Measurements from ENCODE around the gene TMEM201.

TMEM201 gene

GRCh38 chr1:9600861-9601834 is 12.4 kb downstream of the TMEM201 start:
- no peak for DNase-seq (ENCODE audit: low read depth)

GRCh38 chr1:9601942-9602793 is 13.5 kb downstream of the TMEM201 start:
- no peak for DNase-seq (ENCODE audit: low read depth)

GRCh38 chr1:9602794-9603167 is 14.1 kb downstream of the TMEM201 start:
- no peak for DNase-seq (ENCODE audit: low read depth)

GRCh38 chr1:9603307-9603706 is 14.6 kb downstream of the TMEM201 start:
- DNase-seq (ENCODE audit: low read depth), result no peak

- DNase-seq (ENCODE audit: low read depth), result no peak
These were observed 15.3 kb downstream of the TMEM201 start for GRCh38 chr1:9603766-9604753.

GRCh38 chr1:9604836-9605235 is 16.1 kb downstream of the TMEM201 start:
- DNase-seq (ENCODE audit: low read depth), result no peak

- no peak for DNase-seq (ENCODE audit: low read depth)
These were observed 17.3 kb downstream of the TMEM201 start for GRCh38 chr1:9605946-9606455.

GRCh38 chr1:9606458-9606857 is 17.7 kb downstream of the TMEM201 start:
- DNase-seq (ENCODE audit: low read depth), result no peak

- DNase-seq (ENCODE audit: low read depth), result no peak
These were observed 18.2 kb downstream of the TMEM201 start for GRCh38 chr1:9606948-9607347.

GRCh38 chr1:9607352-9607751 is 18.6 kb downstream of the TMEM201 start:
- no peak for DNase-seq (ENCODE audit: low read depth)

- no peak for DNase-seq (ENCODE audit: low read depth)
These were observed 21.3 kb downstream of the TMEM201 start for GRCh38 chr1:9609998-9610397.

- no peak for DNase-seq (ENCODE audit: low read depth)
These were observed 21.8 kb downstream of the TMEM201 start for GRCh38 chr1:9610548-9610947.

GRCh38 chr1:9611716-9612115 is 23.0 kb downstream of the TMEM201 start:
- no peak for DNase-seq (ENCODE audit: low read depth)

GRCh38 chr1:9612162-9612845 is 23.6 kb downstream of the TMEM201 start:
- DNase-seq (ENCODE audit: low read depth), result no peak

- no peak for DNase-seq (ENCODE audit: low read depth)
These were observed 24.3 kb downstream of the TMEM201 start for GRCh38 chr1:9612871-9613624.

- no peak for DNase-seq (ENCODE audit: low read depth)
These were observed 25.1 kb downstream of the TMEM201 start for GRCh38 chr1:9613625-9614299.

- peak; percentile 41 for DNase-seq (ENCODE audit: low read depth)
These were observed 26.8 kb downstream of the TMEM201 start for GRCh38 chr1:9615316-9616063.

GRCh38 chr1:9618909-9619679 is 30.4 kb downstream of the TMEM201 start:
- DNase-seq (ENCODE audit: low read depth), result no peak

All from EH (cell line).